DND-41 (cell line): Measurements from ENCODE around the gene TCF21.

Source experiments
- ATAC-seq: fragments of 200-7000 bp; cut with Tn5 transposase; 3 replicates; pipeline ENCODE4 v1.9.1; 2021; ENCODE audit warnings: low read depth; ENCODE audit not compliant: insufficient read depth
- DNase-seq: peaks from one replicate; pipeline ENCODE4 v3.0.0-alpha.2; 2020
- H2AFZ ChIP-seq: 2 replicates; pipeline ENCODE4 v1.6.0; 2012; ENCODE audit warnings: low read depth, low read length
- H3K27ac ChIP-seq: 2 replicates; pipeline ENCODE4 v1.5.1; 2012; ENCODE audit warnings: low read length, inconsistent platforms
- H3K27me3 ChIP-seq: fragments of 200-600 bp; sonication (generic); 2 replicates; pipeline ENCODE4 v1.6.0; 2012; ENCODE audit warnings: low read length, mild to moderate bottlenecking, inconsistent platforms; ENCODE audit not compliant: insufficient read depth, poor library complexity
- H3K36me3 ChIP-seq: 2 replicates; pipeline ENCODE4 v1.5.1; 2012; ENCODE audit warnings: low read length, inconsistent platforms; ENCODE audit not compliant: insufficient read depth
- H3K4me1 ChIP-seq: 2 replicates; pipeline ENCODE4 v1.5.1; 2012; ENCODE audit warnings: mild to moderate bottlenecking, low read length; ENCODE audit not compliant: insufficient read depth
- H3K4me2 ChIP-seq: 2 replicates; pipeline ENCODE4 v1.6.0; 2012; ENCODE audit warnings: mild to moderate bottlenecking, moderate library complexity, low read length, inconsistent platforms; ENCODE audit not compliant: insufficient read depth
- H3K4me3 ChIP-seq, 2 experiments: fragments of 200-600 bp in 1 of 2; shearing (Covaris generic) in 1 of 2; 2 replicates each; pipeline ENCODE4 v1.5.1; 2012 to 2016; ENCODE audit warnings: inconsistent platforms in 2 of 2, low read length in 2 of 2, mild to moderate bottlenecking in 2 of 2, low read depth in 1 of 2, moderate library complexity in 1 of 2
- H3K79me2 ChIP-seq: 2 replicates; pipeline ENCODE4 v1.6.0; 2012; ENCODE audit warnings: low read length, inconsistent platforms; ENCODE audit not compliant: insufficient read depth
- H3K9ac ChIP-seq: 2 replicates; pipeline ENCODE4 v1.6.0; 2012; ENCODE audit warnings: low read depth, mild to moderate bottlenecking, inconsistent platforms, low read length, moderate library complexity
- H3K9me3 ChIP-seq: 2 replicates; pipeline ENCODE4 v1.5.1; 2012; ENCODE audit warnings: low read length, moderate library complexity, mild to moderate bottlenecking, inconsistent platforms; ENCODE audit not compliant: insufficient read depth, severe bottlenecking
- H4K20me1 ChIP-seq: 2 replicates; pipeline ENCODE4 v1.6.0; 2012; ENCODE audit warnings: low read length; ENCODE audit not compliant: insufficient read depth
- EZH2 ChIP-seq: IDR thresholded peaks from 3 replicates; pipeline ENCODE4 v1.6.1; 2012; ENCODE audit warnings: borderline replicate concordance, low read depth, mild to moderate bottlenecking, moderate library complexity, low read length, inconsistent platforms; ENCODE audit not compliant: severe bottlenecking
- TF ChIP-seq, protein P1 (sequence below): IDR thresholded peaks from 2 replicates; pipeline ENCODE4 v1.5.1; 2012; ENCODE audit warnings: borderline replicate concordance, low read length, moderate library complexity, mild to moderate bottlenecking; ENCODE audit not compliant: poor library complexity, severe bottlenecking; ENCODE audit errors: extremely low read depth

Gene TCF21

DNA sequence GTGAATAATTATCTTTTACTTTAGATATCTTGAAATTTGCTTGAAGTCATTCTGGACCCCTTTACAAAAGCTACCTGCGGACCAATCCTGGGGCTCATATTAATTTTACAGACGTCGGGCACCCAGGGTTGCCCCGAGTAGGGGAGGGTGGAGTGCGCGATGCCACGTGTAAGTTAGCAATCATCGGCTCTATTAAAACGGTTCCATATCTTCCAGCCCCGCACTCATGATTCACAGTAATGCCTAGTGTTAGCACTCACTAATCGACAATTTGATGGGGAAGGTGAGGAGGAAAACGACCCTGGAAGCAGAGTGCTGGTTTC, 34.9 kb upstream of the TCF21 start:
- Histone ChIP-seq H3K4me2 (no peak overlapping the region), H3K36me3 (no peaks in the 10 kb centered on the region), H3K27ac (no peak overlapping the region), H3K27me3 (peaks cover 8% of the 10 kb centered on the region), H3K9me3 (no peaks in the 10 kb centered on the region), H3K4me3 (no peak overlapping the region), H2AFZ (no peak overlapping the region), H4K20me1 (no peaks in the 10 kb centered on the region), H3K9ac (no peak overlapping the region), H3K4me1 (no peaks in the 10 kb centered on the region), H3K79me2 (no peaks in the 10 kb centered on the region)
- ATAC-seq (no peak), DNase-seq (no peak)
- TF ChIP-seq, protein P1, sequence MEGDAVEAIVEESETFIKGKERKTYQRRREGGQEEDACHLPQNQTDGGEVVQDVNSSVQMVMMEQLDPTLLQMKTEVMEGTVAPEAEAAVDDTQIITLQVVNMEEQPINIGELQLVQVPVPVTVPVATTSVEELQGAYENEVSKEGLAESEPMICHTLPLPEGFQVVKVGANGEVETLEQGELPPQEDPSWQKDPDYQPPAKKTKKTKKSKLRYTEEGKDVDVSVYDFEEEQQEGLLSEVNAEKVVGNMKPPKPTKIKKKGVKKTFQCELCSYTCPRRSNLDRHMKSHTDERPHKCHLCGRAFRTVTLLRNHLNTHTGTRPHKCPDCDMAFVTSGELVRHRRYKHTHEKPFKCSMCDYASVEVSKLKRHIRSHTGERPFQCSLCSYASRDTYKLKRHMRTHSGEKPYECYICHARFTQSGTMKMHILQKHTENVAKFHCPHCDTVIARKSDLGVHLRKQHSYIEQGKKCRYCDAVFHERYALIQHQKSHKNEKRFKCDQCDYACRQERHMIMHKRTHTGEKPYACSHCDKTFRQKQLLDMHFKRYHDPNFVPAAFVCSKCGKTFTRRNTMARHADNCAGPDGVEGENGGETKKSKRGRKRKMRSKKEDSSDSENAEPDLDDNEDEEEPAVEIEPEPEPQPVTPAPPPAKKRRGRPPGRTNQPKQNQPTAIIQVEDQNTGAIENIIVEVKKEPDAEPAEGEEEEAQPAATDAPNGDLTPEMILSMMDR: no peak
- TF ChIP-seq EZH2: no peak

DNA sequence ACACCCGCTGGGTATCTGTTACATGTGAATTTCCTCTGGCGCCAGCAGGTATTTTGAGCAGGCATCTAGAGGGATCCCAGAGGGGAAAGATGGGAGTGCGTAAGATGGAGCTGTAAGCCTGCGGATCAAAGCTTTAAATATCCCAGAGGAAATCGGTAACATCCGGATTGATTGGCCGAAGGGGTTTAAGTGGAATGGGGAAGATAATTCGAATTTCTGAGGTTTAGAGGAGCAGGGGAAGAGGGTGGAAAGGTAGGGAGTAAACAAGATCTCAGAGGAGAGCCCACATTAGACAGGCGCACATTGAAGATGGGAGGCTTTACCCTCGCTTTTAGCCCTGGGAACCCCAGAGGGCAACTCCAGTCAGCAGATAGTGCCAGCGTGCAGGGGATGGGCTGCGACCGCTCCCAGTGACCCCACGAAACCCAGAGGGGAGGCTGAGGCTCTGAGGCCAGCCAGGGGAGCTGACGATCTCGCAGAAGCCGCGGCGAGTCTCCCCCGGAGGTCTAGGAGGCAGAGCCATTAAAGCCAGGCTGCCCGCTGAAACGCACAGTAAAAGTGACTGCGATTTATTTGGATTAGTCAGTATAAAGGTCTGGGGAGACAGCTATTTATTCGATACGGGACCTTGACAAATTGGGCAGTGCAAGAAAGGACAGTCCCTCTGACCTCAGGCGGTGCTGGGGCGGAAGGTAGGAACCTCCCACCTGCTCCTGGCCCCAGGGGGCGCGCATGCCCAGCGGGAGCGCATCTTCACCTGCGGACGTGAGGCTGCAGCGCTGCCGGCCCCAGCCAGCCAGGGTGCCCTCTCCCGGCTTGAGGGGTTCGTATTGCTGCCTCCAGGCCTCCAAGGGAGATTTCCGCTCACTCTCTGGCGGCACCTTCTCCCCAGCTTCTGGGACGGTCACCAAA, 34.3 kb upstream of the TCF21 start:
- Histone ChIP-seq H3K36me3 (no peaks in the 10 kb centered on the region), H3K9ac (no peak overlapping the region), H3K4me2 (no peak overlapping the region), H3K4me3 (no peak overlapping the region), H2AFZ (no peak overlapping the region), H3K27me3 (peaks cover 8% of the 10 kb centered on the region), H3K4me1 (no peaks in the 10 kb centered on the region), H4K20me1 (no peaks in the 10 kb centered on the region), H3K79me2 (no peaks in the 10 kb centered on the region), H3K9me3 (no peaks in the 10 kb centered on the region), H3K27ac (no peak overlapping the region)
- TF ChIP-seq, protein P1: no peak
- no peak for TF ChIP-seq EZH2
- ATAC-seq: no peak
- DNase-seq: no peak

DNA sequence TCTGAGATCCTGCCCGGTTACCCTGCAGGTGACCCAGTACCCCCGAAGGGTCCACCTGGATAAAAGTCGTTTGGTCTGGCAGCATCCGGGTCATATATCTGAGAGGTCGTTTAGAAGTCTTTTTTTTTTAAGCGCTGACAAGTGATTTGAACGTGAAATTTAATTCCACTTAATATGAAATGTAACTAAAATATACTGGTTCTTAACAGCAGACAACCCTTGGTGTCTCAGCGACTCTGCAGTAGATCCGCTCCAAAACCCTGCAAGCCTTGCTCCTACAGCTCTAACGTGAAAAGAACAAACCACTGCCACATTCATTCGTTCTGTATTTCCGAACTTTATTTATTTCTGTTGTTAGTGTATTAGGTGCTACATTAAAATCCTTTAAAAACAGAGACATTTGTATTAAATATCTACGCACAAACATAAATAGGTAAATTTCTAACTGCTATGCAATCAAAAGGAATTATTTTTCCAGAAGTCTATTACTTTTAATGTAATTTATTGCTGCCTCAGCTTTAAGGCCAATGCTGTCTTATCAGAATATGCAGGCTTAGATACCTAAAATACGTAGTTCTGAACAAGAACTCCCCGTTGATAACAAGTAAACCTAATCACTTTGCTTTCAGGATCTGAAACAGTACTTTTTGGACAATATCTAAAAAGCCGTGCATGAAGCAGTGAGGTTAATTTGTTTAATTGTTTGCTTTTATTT, 33.5 kb upstream of the TCF21 start:
- no peak overlapping the region for H3K9ac ChIP-seq
- no peak overlapping the region for H3K4me3 ChIP-seq
- no peaks in the 10 kb centered on the region for H4K20me1 ChIP-seq
- H3K27me3 ChIP-seq: peaks cover 8% of the 10 kb centered on the region
- DNase-seq (no peak), ATAC-seq (no peak)
- H2AFZ ChIP-seq: no peak overlapping the region
- no peak overlapping the region for H3K27ac ChIP-seq
- H3K4me2 ChIP-seq: no peak overlapping the region
- H3K9me3 ChIP-seq: no peaks in the 10 kb centered on the region
- H3K36me3 ChIP-seq: no peaks in the 10 kb centered on the region
- no peaks in the 10 kb centered on the region for H3K79me2 ChIP-seq
- H3K4me1 ChIP-seq: no peaks in the 10 kb centered on the region
- TF ChIP-seq EZH2: no peak
- TF ChIP-seq, protein P1: no peak
